ENCODE measurements around the gene UGT1A4. TPM values are rescaled to one million over a fixed set of nuclear protein-coding genes. Genes with fewer than 3 reads are reported as not detected.

Gene UGT1A4
- total RNA-seq, 1 experiment from 2014 or later: 0.12 TPM

DNA sequence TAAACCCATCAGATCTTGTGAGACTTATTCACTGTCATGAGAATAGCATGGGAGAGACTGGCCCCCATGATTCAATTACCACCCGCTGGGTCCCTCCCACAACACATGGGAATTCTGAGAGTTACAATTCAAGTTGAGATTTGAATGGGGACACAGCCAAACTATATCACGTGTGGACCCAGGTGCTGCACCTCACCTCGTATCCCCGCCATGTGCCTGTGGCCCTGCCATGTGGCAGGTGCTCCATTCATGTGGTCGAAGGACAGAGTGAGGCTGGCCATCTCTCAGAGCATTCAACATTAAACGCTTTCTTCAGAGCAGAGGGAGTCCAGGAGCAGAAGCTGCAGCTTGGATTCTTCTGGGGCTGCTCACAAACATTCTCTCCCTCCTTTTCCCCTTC is 91.8 kb downstream of the UGT1A4 start:
- Histone ChIP-seq H3K4me1 (ENCODE audit: control insufficient read depth in 1 of 2, insufficient read depth in 2 of 2, low read length in 2 of 2) (no peaks in the 10 kb centered on the region), H3K9ac (ENCODE audit: low read length) (no peak overlapping the region), H3K36me3 (ENCODE audit: control insufficient read depth in 1 of 2, insufficient read depth in 2 of 2, low read length in 2 of 2) (no peaks in the 10 kb centered on the region), H3K27me3 (ENCODE audit: insufficient read depth, low read length) (no peaks in the 10 kb centered on the region; the same call in 1 of the 2 replicates), H3K4me2 (ENCODE audit: low read length) (no peak overlapping the region), H3K4me3 (replicated peaks in 1 of 2; ENCODE audit: low read depth in 1 of 2, low read length in 2 of 2) (no peak overlapping the region), H3K9me2 (ENCODE audit: insufficient read depth) (no peaks in the 10 kb centered on the region), H2AFZ (ENCODE audit: low read depth, low read length, poor library complexity, severe bottlenecking) (no peak overlapping the region), H4K20me1 (ENCODE audit: insufficient read depth) (no peaks in the 10 kb centered on the region), H3K9me3 (ENCODE audit: control insufficient read depth in 1 of 2, insufficient read depth in 1 of 2, low read depth in 1 of 2, low read length in 2 of 2) (no peaks in the 10 kb centered on the region), H3K79me2 (ENCODE audit: insufficient read depth, low read length) (no peaks in the 10 kb centered on the region), H3K27ac (ENCODE audit: low read depth, low read length) (no peak overlapping the region)
- ATAC-seq (no peak), DNase-seq (ENCODE audit: low read depth, low spot score) (no peak)
- POLR2A ChIA-PET: no interaction called here
- no peak for TF ChIP-seq CBX3 (IDR thresholded peaks at IDR 0.05; ENCODE audit: low read depth)
- TF ChIP-seq POLR2A (IDR thresholded peaks at IDR 0.05; ENCODE audit: borderline replicate concordance, extremely low read depth, insufficient read depth, insufficient read length): no peak
- TF ChIP-seq CEBPB (IDR thresholded peaks at IDR 0.05; ENCODE audit: low read depth): no peak
- TF ChIP-seq, protein P1, sequence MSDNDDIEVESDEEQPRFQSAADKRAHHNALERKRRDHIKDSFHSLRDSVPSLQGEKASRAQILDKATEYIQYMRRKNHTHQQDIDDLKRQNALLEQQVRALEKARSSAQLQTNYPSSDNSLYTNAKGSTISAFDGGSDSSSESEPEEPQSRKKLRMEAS (IDR thresholded peaks at IDR 0.05): no peak
- no peak for TF ChIP-seq TCF7L2 (IDR thresholded peaks at IDR 0.05; ENCODE audit: borderline replicate concordance, extremely low read depth, insufficient read depth, insufficient read length)
- no peak for TF ChIP-seq ELF1 (IDR thresholded peaks at IDR 0.05; ENCODE audit: borderline replicate concordance, low read depth)
- TF ChIP-seq EZH2 (IDR thresholded peaks at IDR 0.05): no peak
- TF ChIP-seq SP1 (IDR thresholded peaks at IDR 0.05; ENCODE audit: low read depth): no peak
- TF ChIP-seq EZH2phosphoT487 (IDR thresholded peaks at IDR 0.05; ENCODE audit: borderline replicate concordance): no peak
- no peak for TF ChIP-seq EGR1 (IDR thresholded peaks at IDR 0.05; ENCODE audit: low read depth)
- TF ChIP-seq, protein P2, sequence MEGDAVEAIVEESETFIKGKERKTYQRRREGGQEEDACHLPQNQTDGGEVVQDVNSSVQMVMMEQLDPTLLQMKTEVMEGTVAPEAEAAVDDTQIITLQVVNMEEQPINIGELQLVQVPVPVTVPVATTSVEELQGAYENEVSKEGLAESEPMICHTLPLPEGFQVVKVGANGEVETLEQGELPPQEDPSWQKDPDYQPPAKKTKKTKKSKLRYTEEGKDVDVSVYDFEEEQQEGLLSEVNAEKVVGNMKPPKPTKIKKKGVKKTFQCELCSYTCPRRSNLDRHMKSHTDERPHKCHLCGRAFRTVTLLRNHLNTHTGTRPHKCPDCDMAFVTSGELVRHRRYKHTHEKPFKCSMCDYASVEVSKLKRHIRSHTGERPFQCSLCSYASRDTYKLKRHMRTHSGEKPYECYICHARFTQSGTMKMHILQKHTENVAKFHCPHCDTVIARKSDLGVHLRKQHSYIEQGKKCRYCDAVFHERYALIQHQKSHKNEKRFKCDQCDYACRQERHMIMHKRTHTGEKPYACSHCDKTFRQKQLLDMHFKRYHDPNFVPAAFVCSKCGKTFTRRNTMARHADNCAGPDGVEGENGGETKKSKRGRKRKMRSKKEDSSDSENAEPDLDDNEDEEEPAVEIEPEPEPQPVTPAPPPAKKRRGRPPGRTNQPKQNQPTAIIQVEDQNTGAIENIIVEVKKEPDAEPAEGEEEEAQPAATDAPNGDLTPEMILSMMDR (IDR thresholded peaks at IDR 0.05 in 2 of 3, conservative IDR thresholded peaks at IDR 0.05 in 1 of 3; ENCODE audit: borderline replicate concordance in 1 of 3, insufficient read depth in 1 of 3, low read depth in 2 of 3, low read length in 2 of 3): no peak
- TF ChIP-seq, protein P3, sequence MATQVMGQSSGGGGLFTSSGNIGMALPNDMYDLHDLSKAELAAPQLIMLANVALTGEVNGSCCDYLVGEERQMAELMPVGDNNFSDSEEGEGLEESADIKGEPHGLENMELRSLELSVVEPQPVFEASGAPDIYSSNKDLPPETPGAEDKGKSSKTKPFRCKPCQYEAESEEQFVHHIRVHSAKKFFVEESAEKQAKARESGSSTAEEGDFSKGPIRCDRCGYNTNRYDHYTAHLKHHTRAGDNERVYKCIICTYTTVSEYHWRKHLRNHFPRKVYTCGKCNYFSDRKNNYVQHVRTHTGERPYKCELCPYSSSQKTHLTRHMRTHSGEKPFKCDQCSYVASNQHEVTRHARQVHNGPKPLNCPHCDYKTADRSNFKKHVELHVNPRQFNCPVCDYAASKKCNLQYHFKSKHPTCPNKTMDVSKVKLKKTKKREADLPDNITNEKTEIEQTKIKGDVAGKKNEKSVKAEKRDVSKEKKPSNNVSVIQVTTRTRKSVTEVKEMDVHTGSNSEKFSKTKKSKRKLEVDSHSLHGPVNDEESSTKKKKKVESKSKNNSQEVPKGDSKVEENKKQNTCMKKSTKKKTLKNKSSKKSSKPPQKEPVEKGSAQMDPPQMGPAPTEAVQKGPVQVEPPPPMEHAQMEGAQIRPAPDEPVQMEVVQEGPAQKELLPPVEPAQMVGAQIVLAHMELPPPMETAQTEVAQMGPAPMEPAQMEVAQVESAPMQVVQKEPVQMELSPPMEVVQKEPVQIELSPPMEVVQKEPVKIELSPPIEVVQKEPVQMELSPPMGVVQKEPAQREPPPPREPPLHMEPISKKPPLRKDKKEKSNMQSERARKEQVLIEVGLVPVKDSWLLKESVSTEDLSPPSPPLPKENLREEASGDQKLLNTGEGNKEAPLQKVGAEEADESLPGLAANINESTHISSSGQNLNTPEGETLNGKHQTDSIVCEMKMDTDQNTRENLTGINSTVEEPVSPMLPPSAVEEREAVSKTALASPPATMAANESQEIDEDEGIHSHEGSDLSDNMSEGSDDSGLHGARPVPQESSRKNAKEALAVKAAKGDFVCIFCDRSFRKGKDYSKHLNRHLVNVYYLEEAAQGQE (IDR thresholded peaks at IDR 0.05; ENCODE audit: low read depth): no peak
- TF ChIP-seq JUND (IDR thresholded peaks at IDR 0.05): no peak
- no peak for TF ChIP-seq SRF (IDR thresholded peaks at IDR 0.05; ENCODE audit: low read depth)
- TF ChIP-seq RAD21 (IDR thresholded peaks at IDR 0.05; ENCODE audit: low read depth): no peak
- TF ChIP-seq FOSL1 (IDR thresholded peaks at IDR 0.05; ENCODE audit: low read depth): no peak
- TF ChIP-seq, protein P4, sequence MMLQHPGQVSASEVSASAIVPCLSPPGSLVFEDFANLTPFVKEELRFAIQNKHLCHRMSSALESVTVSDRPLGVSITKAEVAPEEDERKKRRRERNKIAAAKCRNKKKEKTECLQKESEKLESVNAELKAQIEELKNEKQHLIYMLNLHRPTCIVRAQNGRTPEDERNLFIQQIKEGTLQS (IDR thresholded peaks at IDR 0.05): no peak
- TF ChIP-seq ZFX (IDR thresholded peaks at IDR 0.05): no peak
- RAD21 ChIA-PET (ENCODE audit: low non-redundant PET in 1 of 2, low total read pairs in 2 of 2, uncharacterized antibody in 2 of 2, unreplicated experiment in 2 of 2): no interaction called here
- intact Hi-C loops (cut with micrococcal nuclease): no loop called here
- no TSS peak for BruUV-seq (replicated peaks)
- CTCF ChIA-PET: no interaction called here

Measured in HCT116 (cell line).